ENCODE data around the gene SRSF7. TPM values are rescaled to one million over a fixed set of nuclear protein-coding genes. Genes with fewer than 3 reads are reported as not detected.
A peak's percentile ranks its signal among the peaks of the same experiment; 100 is the strongest.

The SRSF7 gene
- total RNA-seq, result 123 TPM
- polyA plus RNA-seq (ENCODE audit: insufficient read depth, low read depth, low replicate concordance), result 74.1 TPM
- long read RNA-seq, donor 1, transcript SRSF7-209 (7 exons, 2,453 nt), result minor isoform, 8 of 59 reads
- long read RNA-seq, donor 1, transcript SRSF7-201 (8 exons, 2,489 nt), result major isoform, 29 of 59 reads
- long read RNA-seq, donor 1, partial matches to known transcripts, result 16 of 59 reads
- long read RNA-seq, donor 1, other reads (novel, unspliced or antisense), result 0 of 59 reads
- long read RNA-seq, donor 2, transcript SRSF7-209 (7 exons, 2,453 nt), result minor isoform, 7 of 86 reads
- long read RNA-seq, donor 2, transcript SRSF7-201 (8 exons, 2,489 nt), result major isoform, 30 of 86 reads
- long read RNA-seq, donor 2, transcript SRSF7-208 (7 exons, 1,903 nt), result minor isoform, 5 of 86 reads
- long read RNA-seq, donor 2, partial matches to known transcripts, result 36 of 86 reads
- long read RNA-seq, donor 2, other reads (novel, unspliced or antisense), result 0 of 86 reads
- long read RNA-seq, donor 3, transcript SRSF7-209 (7 exons, 2,453 nt), result minor isoform, 9 of 113 reads
- long read RNA-seq, donor 3, transcript SRSF7-201 (8 exons, 2,489 nt), result major isoform, 52 of 113 reads
- long read RNA-seq, donor 3, transcript SRSF7-208 (7 exons, 1,903 nt), result minor isoform, 8 of 113 reads
- long read RNA-seq, donor 3, partial matches to known transcripts, result 31 of 113 reads
- long read RNA-seq, donor 3, other reads (novel, unspliced or antisense), result 0 of 113 reads
- long read RNA-seq, donor 4, transcript SRSF7-201 (8 exons, 2,489 nt), result major isoform, 38 of 63 reads
- long read RNA-seq, donor 4, partial matches to known transcripts, result 9 of 63 reads
- long read RNA-seq, donor 4, other reads (novel, unspliced or antisense), result 0 of 63 reads
- long read RNA-seq, donor 5, partial matches to known transcripts, result 0 of 4 reads
- long read RNA-seq, donor 5, other reads (novel, unspliced or antisense), result 0 of 4 reads
- long read RNA-seq, donor 6, transcript SRSF7-209 (7 exons, 2,453 nt), result minor isoform, 20 of 146 reads
- long read RNA-seq, donor 6, transcript SRSF7-201 (8 exons, 2,489 nt), result major isoform, 82 of 146 reads
- long read RNA-seq, donor 6, partial matches to known transcripts, result 31 of 146 reads
- long read RNA-seq, donor 6, other reads (novel, unspliced or antisense), result 0 of 146 reads
- long read RNA-seq, donor 7, transcript SRSF7-201 (8 exons, 2,489 nt), result major isoform, 7 of 33 reads
- long read RNA-seq, donor 7, partial matches to known transcripts, result 13 of 33 reads
- long read RNA-seq, donor 7, other reads (novel, unspliced or antisense), result 8 of 33 reads
- long read RNA-seq, donor 8, transcript SRSF7-204 (9 exons, 2,857 nt), result minor isoform, 6 of 81 reads
- long read RNA-seq, donor 8, transcript SRSF7-201 (8 exons, 2,489 nt), result major isoform, 40 of 81 reads
- long read RNA-seq, donor 8, transcript SRSF7-209 (7 exons, 2,453 nt), result minor isoform, 6 of 81 reads
- long read RNA-seq, donor 8, transcript SRSF7-202 (8 exons, 1,050 nt), result minor isoform, 5 of 81 reads
- long read RNA-seq, donor 8, partial matches to known transcripts, result 15 of 81 reads
- long read RNA-seq, donor 8, other reads (novel, unspliced or antisense), result 0 of 81 reads
- long read RNA-seq, donor 9, transcript SRSF7-201 (8 exons, 2,489 nt), result major isoform, 18 of 32 reads
- long read RNA-seq, donor 9, partial matches to known transcripts, result 8 of 32 reads
- long read RNA-seq, donor 9, other reads (novel, unspliced or antisense), result 0 of 32 reads
- long read RNA-seq, donor 10, transcript SRSF7-208 (7 exons, 1,903 nt), result minor isoform, 6 of 101 reads
- long read RNA-seq, donor 10, transcript SRSF7-201 (8 exons, 2,489 nt), result major isoform, 39 of 101 reads
- long read RNA-seq, donor 10, transcript SRSF7-209 (7 exons, 2,453 nt), result minor isoform, 8 of 101 reads
- long read RNA-seq, donor 10, partial matches to known transcripts, result 41 of 101 reads
- long read RNA-seq, donor 10, other reads (novel, unspliced or antisense), result 0 of 101 reads

DNA sequence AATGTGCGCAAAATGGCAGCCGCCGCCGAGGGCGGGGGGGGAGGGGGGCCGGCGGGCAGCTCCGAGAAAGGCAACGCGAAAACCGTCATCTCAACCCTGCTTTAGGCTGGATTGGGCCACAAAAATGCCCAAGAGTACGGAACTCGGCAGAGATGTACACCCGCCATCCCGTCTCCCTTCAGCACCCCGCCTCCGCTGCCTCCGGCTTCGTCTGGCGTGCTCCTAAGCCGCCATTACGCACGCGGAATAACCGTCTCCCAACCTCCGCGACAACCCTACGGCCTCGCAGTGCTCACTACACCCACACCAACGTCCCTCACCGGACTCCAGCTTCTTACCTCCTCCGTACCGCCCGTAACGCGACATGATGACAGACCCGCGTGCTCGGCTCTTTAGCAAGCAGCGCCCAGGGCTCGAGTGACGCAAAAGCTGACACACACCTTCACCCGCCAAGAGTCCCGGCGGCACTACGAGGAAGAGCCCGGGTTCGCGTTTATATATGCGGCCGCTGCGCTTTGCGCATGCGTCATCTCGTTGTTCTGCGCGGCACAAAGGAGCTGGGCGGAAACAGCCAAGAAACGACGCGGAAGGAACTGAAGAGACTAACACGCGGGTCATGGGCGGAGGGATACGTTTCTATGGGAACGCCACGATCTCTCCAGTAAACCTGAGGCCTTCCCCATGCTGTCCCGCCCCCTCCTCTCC, at the start of gene SRSF7:
TSS of gene SRSF7 (minus strand) at position 471 of the 705 bp plus-strand sequence. CDS start at position 366, 105 bp downstream.
- intact Hi-C loops (cut with DNase I), result no loop called here
- Histone ChIP-seq H3K27ac (ENCODE audit: low read depth in 2 of 2, low read length in 2 of 2) (peak within 1 kb of the TSS; percentile 100), H3K4me3 (ENCODE audit: low read length in 3 of 3) (peak within 1 kb of the TSS; percentile 98 to 100 (median 100)), H3K4me1 (ENCODE audit: control insufficient read depth in 2 of 3, insufficient read depth in 2 of 3, low read depth in 1 of 3, low read length in 3 of 3) (peaks cover 5 to 12% (median 11%) of the 10 kb centered on the region in 3 donors), H3K9ac (ENCODE audit: low read length in 3 of 3) (peak within 1 kb of the TSS; percentile 100), H3K9me3 (ENCODE audit: control insufficient read depth in 2 of 3, insufficient read depth in 1 of 3, low read length in 3 of 3) (no peaks in the 10 kb centered on the region), H3K27me3 (ENCODE audit: control insufficient read depth, insufficient read depth, low read length) (no peaks in the 10 kb centered on the region), H3K36me3 (ENCODE audit: control insufficient read depth in 2 of 3, insufficient read depth in 3 of 3, low read length in 3 of 3) (peaks cover 22 to 35% (median 24%) of the 10 kb centered on the region in 3 donors)
- FAIRE-seq, result peak; percentile 30
- TF ChIP-seq CTCF (IDR thresholded peaks at IDR 0.05; ENCODE audit: borderline replicate concordance, extremely low read depth, insufficient read depth), result no peak
- DNase-seq, result peak; percentile 99 to 100 (median 99)

- H3K4me3 ChIP-seq (ENCODE audit: low read length in 3 of 3), result no peak overlapping the region
- peaks cover 0 to 6% (median 5%) of the 10 kb centered on the region in 3 donors for H3K36me3 ChIP-seq (ENCODE audit: control insufficient read depth in 2 of 3, insufficient read depth in 3 of 3, low read length in 3 of 3)
- no peak overlapping the region for H3K9ac ChIP-seq (ENCODE audit: low read length in 3 of 3)
- no peaks in the 10 kb centered on the region for H3K27me3 ChIP-seq (ENCODE audit: control insufficient read depth, insufficient read depth, low read length)
- no peak overlapping the region for H3K27ac ChIP-seq (ENCODE audit: low read depth in 2 of 2, low read length in 2 of 2)
- no peaks in the 10 kb centered on the region for H3K9me3 ChIP-seq (ENCODE audit: control insufficient read depth in 2 of 3, insufficient read depth in 1 of 3, low read length in 3 of 3)
- DNase-seq (no peak), FAIRE-seq (no peak)
- TF ChIP-seq CTCF (IDR thresholded peaks at IDR 0.05; ENCODE audit: borderline replicate concordance, extremely low read depth, insufficient read depth), result no peak
- peaks cover 0 to 3% (median 0%) of the 10 kb centered on the region in 3 donors for H3K4me1 ChIP-seq (ENCODE audit: control insufficient read depth in 2 of 3, insufficient read depth in 2 of 3, low read depth in 1 of 3, low read length in 3 of 3)
- intact Hi-C loops (cut with DNase I), result no loop called here
Observed at GRCh38 chr2:38797953-38798352, 46.8 kb upstream of the SRSF7 start.
